Bladder microvascular endothelial cell (primary cell): ENCODE measurements around the gene SPPL2C. TPM values are rescaled to one million over a fixed set of nuclear protein-coding genes. Genes with fewer than 3 reads are reported as not detected.

Experiments
- total RNA-seq: library from RNA; depleted of rRNA; stranded (reverse); fragments of >200 nt; gene quantifications from 2 replicates; pipeline ENCODE4 v1.2.3, GENCODE V29; 2014

Gene SPPL2C, protein sequence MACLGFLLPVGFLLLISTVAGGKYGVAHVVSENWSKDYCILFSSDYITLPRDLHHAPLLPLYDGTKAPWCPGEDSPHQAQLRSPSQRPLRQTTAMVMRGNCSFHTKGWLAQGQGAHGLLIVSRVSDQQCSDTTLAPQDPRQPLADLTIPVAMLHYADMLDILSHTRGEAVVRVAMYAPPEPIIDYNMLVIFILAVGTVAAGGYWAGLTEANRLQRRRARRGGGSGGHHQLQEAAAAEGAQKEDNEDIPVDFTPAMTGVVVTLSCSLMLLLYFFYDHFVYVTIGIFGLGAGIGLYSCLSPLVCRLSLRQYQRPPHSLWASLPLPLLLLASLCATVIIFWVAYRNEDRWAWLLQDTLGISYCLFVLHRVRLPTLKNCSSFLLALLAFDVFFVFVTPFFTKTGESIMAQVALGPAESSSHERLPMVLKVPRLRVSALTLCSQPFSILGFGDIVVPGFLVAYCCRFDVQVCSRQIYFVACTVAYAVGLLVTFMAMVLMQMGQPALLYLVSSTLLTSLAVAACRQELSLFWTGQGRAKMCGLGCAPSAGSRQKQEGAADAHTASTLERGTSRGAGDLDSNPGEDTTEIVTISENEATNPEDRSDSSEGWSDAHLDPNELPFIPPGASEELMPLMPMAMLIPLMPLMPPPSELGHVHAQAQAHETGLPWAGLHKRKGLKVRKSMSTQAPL
- total RNA-seq = not detected in 2 replicates

DNA sequence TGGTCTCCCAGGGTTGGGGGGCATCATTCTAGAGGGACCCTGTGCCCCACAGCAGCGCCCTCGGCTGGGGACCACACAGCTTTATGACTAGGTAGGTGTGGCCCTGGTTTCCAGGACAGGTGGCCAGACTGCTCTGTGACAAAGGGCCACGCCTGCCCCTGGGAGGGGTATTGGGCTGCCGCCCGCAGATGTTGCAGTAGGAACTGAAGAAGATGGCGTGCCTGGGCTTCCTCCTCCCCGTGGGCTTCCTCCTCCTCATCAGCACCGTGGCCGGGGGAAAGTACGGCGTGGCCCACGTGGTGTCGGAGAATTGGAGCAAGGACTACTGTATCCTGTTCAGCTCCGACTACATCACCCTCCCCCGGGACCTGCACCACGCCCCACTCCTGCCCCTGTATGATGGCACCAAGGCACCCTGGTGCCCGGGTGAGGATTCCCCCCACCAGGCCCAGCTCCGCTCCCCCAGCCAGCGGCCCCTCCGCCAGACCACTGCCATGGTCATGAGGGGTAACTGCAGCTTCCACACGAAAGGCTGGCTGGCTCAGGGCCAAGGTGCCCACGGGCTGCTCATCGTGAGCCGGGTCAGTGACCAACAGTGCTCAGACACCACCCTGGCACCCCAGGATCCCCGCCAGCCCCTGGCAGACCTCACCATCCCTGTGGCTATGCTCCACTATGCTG is at the start of gene SPPL2C:
TSS of gene SPPL2C (plus strand) at position 187 of the 681 bp plus-strand sequence. CDS start at position 213, 26 bp downstream.

DNA sequence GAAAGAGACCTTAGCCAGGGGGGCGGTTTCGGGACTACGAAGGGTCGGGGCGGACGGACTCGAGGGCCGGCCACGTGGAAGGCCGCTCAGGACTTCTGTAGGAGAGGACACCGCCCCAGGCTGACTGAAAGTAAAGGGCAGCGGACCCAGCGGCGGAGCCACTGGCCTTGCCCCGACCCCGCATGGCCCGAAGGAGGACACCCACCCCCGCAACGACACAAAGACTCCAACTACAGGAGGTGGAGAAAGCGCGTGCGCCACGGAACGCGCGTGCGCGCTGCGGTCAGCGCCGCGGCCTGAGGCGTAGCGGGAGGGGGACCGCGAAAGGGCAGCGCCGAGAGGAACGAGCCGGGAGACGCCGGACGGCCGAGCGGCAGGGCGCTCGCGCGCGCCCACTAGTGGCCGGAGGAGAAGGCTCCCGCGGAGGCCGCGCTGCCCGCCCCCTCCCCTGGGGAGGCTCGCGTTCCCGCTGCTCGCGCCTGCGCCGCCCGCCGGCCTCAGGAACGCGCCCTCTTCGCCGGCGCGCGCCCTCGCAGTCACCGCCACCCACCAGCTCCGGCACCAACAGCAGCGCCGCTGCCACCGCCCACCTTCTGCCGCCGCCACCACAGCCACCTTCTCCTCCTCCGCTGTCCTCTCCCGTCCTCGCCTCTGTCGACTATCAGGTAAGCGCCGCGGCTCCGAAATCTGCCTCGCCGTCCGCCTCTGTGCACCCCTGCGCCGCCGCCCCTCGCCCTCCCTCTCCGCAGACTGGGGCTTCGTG is 49.5 kb downstream of the SPPL2C start, which contains the start of gene MAPT:
TSS of gene MAPT (plus strand) at position 533 of the 763 bp plus-strand sequence. CDS start 67,784 bp downstream, outside the sequence.

Other genes starting within 250 kb of the SPPL2C start
- not detected in 2 replicates for gene CRHR1, start 60.6 kb upstream of the SPPL2C start, total RNA-seq
- gene MAPT, start 49.7 kb downstream of the SPPL2C start, total RNA-seq = under 0.01 and 0.13 TPM in 2 replicates
- not detected in 2 replicates for gene STH, start 154.4 kb downstream of the SPPL2C start, total RNA-seq